ENCODE measurements around the gene B3GNT7. TPM values are rescaled to one million over a fixed set of nuclear protein-coding genes. Genes with fewer than 3 reads are reported as not detected.
A peak's percentile ranks its signal among the peaks of the same experiment; 100 is the strongest.

The B3GNT7 gene
- total RNA-seq, 1 donor from 2014 or later: 6.5 TPM

GRCh38 chr2:231393149-231394131 is 2.1 kb upstream of the B3GNT7 start:
- no peak overlapping the region for H3K27ac Mint-ChIP-seq
- H3K9me3 Mint-ChIP-seq (ENCODE audit: low read depth): no peaks in the 10 kb centered on the region
- no peak overlapping the region for H3K4me3 Mint-ChIP-seq (ENCODE audit: low read depth)
- H3K27me3 Mint-ChIP-seq: peaks cover 37% of the 10 kb centered on the region
- no peak for DNase-seq (ENCODE audit: low spot score, unreplicated experiment)
- peaks cover 4% of the 10 kb centered on the region for H3K4me1 Mint-ChIP-seq (ENCODE audit: low read depth)
- TF ChIP-seq CTCF (IDR thresholded peaks at IDR 0.05; ENCODE audit: unreplicated experiment): peak; percentile 42
- peaks cover 2% of the 10 kb centered on the region for H3K36me3 Mint-ChIP-seq (ENCODE audit: insufficient read depth)

- Mint-ChIP-seq H3K4me3 (ENCODE audit: low read depth) (peak overlapping the region; percentile 72), H3K9me3 (ENCODE audit: low read depth) (no peaks in the 10 kb centered on the region), H3K27me3 (peaks cover 32% of the 10 kb centered on the region), H3K27ac (peak overlapping the region; percentile 66), H3K36me3 (ENCODE audit: insufficient read depth) (peaks cover 3% of the 10 kb centered on the region), H3K4me1 (ENCODE audit: low read depth) (peaks cover 4% of the 10 kb centered on the region)
- TF ChIP-seq CTCF (IDR thresholded peaks at IDR 0.05; ENCODE audit: unreplicated experiment): peak; percentile 49
- DNase-seq (ENCODE audit: low spot score, unreplicated experiment): no peak
Observed at GRCh38 chr2:231394211-231395141, 1.0 kb upstream of the B3GNT7 start.

- no peak for DNase-seq (ENCODE audit: low spot score, unreplicated experiment)
- Mint-ChIP-seq H3K27me3 (peaks cover 27% of the 10 kb centered on the region), H3K9me3 (ENCODE audit: low read depth) (no peaks in the 10 kb centered on the region), H3K27ac (no peak overlapping the region), H3K36me3 (ENCODE audit: insufficient read depth) (peaks cover 3% of the 10 kb centered on the region), H3K4me3 (ENCODE audit: low read depth) (peak overlapping the region; percentile 69), H3K4me1 (ENCODE audit: low read depth) (peaks cover 7% of the 10 kb centered on the region)
- TF ChIP-seq CTCF (IDR thresholded peaks at IDR 0.05; ENCODE audit: unreplicated experiment): no peak
Observed at GRCh38 chr2:231396058-231396821, 730 bp downstream of the B3GNT7 start.

GRCh38 chr2:231397011-231397927 is 1.8 kb downstream of the B3GNT7 start:
- TF ChIP-seq CTCF (IDR thresholded peaks at IDR 0.05; ENCODE audit: unreplicated experiment): no peak
- Mint-ChIP-seq H3K27me3 (peaks cover 29% of the 10 kb centered on the region), H3K4me3 (ENCODE audit: low read depth) (peak overlapping the region; percentile 69), H3K4me1 (ENCODE audit: low read depth) (peaks cover 7% of the 10 kb centered on the region), H3K27ac (no peak overlapping the region), H3K36me3 (ENCODE audit: insufficient read depth) (peaks cover 3% of the 10 kb centered on the region), H3K9me3 (ENCODE audit: low read depth) (no peaks in the 10 kb centered on the region)
- no peak for DNase-seq (ENCODE audit: low spot score, unreplicated experiment)
